Mesodermal cell (in vitro differentiated cells): ENCODE data around the gene RFK.

Experiments
- H3K27ac ChIP-seq: 2 replicates; pipeline ENCODE4 v1.7.0; 2013; ENCODE audit warnings: mild to moderate bottlenecking, low read depth, low read length, moderate library complexity; ENCODE audit not compliant: severe bottlenecking
- H3K36me3 ChIP-seq: 2 replicates; pipeline ENCODE4 v1.7.1; 2013; ENCODE audit warnings: mild to moderate bottlenecking, low read length, moderate library complexity; ENCODE audit not compliant: control insufficient read depth, insufficient read depth
- H3K4me1 ChIP-seq: one replicate; pipeline ENCODE4 v1.7.1; 2013; ENCODE audit warnings: mild to moderate bottlenecking, low read length; ENCODE audit not compliant: insufficient read depth, control insufficient read depth, poor library complexity, severe bottlenecking
- H3K4me3 ChIP-seq: 2 replicates; pipeline ENCODE4 v1.7.0; 2013; ENCODE audit warnings: low read length, control low read depth, mild to moderate bottlenecking; ENCODE audit not compliant: insufficient read depth, poor library complexity, severe bottlenecking; ENCODE audit errors: extremely low read depth
- H3K9me3 ChIP-seq: 2 replicates; pipeline ENCODE4 v1.7.1; 2013; ENCODE audit warnings: mild to moderate bottlenecking, low read length, moderate library complexity; ENCODE audit not compliant: control insufficient read depth
- WGBS, 2 experiments: methylation state at CpG; one replicate each; pipeline ENCODE4 v1.1.5; 2013; ENCODE audit warnings: missing lambda C conversion rate in 2 of 2; ENCODE audit not compliant: insufficient coverage in 2 of 2; 5-methylcytosine and 5-hydroxymethylcytosine counted together

RFK gene

GRCh38 chr9:76405340-76405739 lies 11.1 kb upstream of the RFK start:
- WGBS, 2 experiments: 86 to 100% methylated on average over 2 of the region's 3 CpGs
- no peaks in the 10 kb centered on the region for H3K36me3 ChIP-seq
- H3K4me3 ChIP-seq: no peak overlapping the region
- no peaks in the 10 kb centered on the region for H3K9me3 ChIP-seq
- H3K27ac ChIP-seq: no peak overlapping the region
- no peaks in the 10 kb centered on the region for H3K4me1 ChIP-seq

GRCh38 chr9:76404401-76404800 lies 10.2 kb upstream of the RFK start:
- no peaks in the 10 kb centered on the region for H3K9me3 ChIP-seq

GRCh38 chr9:76403352-76403751 lies 9.1 kb upstream of the RFK start:
- no peaks in the 10 kb centered on the region for H3K36me3 ChIP-seq
- no peak overlapping the region for H3K27ac ChIP-seq
- H3K4me3 ChIP-seq: no peak overlapping the region
- no peaks in the 10 kb centered on the region for H3K9me3 ChIP-seq
- no peaks in the 10 kb centered on the region for H3K4me1 ChIP-seq
- 76 to 82% methylated on average over 2 of the region's 2 CpGs for WGBS, 2 experiments

More at GRCh38 chr9:76404401-76404800, 10.2 kb upstream of the RFK start:
- H3K4me3 ChIP-seq: no peak overlapping the region
- H3K4me1 ChIP-seq: no peaks in the 10 kb centered on the region
- 90% methylated on average over 1 of the region's 1 CpG; no CpG with 5 or more reads in 1 of the 2 experiments for WGBS, 2 experiments
- H3K27ac ChIP-seq: no peak overlapping the region
- H3K36me3 ChIP-seq: no peaks in the 10 kb centered on the region

GRCh38 chr9:76401580-76402354 lies 7.5 kb upstream of the RFK start:
- H3K27ac ChIP-seq: no peak overlapping the region
- no peaks in the 10 kb centered on the region for H3K9me3 ChIP-seq
- no peak overlapping the region for H3K4me3 ChIP-seq
- H3K4me1 ChIP-seq: no peaks in the 10 kb centered on the region
- no peaks in the 10 kb centered on the region for H3K36me3 ChIP-seq
- 67 to 80% methylated on average over 1 to 2 of the region's 3 CpGs for WGBS, 2 experiments

GRCh38 chr9:76401176-76401575 lies 7.0 kb upstream of the RFK start:
- H3K4me1 ChIP-seq: no peaks in the 10 kb centered on the region
- WGBS, 2 experiments: 86% methylated on average over 1 of the region's 2 CpGs; no CpG with 5 or more reads in 1 of the 2 experiments
- H3K27ac ChIP-seq: no peak overlapping the region
- H3K4me3 ChIP-seq: no peak overlapping the region
- H3K9me3 ChIP-seq: no peaks in the 10 kb centered on the region
- no peaks in the 10 kb centered on the region for H3K36me3 ChIP-seq

- Histone ChIP-seq H3K4me1 (no peaks in the 10 kb centered on the region), H3K36me3 (no peaks in the 10 kb centered on the region), H3K4me3 (no peak overlapping the region), H3K9me3 (no peaks in the 10 kb centered on the region), H3K27ac (no peak overlapping the region)
- WGBS, 2 experiments: 89% methylated on average over 1 of the region's 1 CpG; no CpG with 5 or more reads in 1 of the 2 experiments
Measured at GRCh38 chr9:76400534-76401096, 6.4 kb upstream of the RFK start.

- Histone ChIP-seq H3K36me3 (no peaks in the 10 kb centered on the region), H3K4me3 (no peak overlapping the region), H3K9me3 (no peaks in the 10 kb centered on the region), H3K27ac (no peak overlapping the region), H3K4me1 (peaks cover 4% of the 10 kb centered on the region)
- WGBS, 2 experiments: no CpG with 5 or more reads among the region's 1 CpG
Measured at GRCh38 chr9:76399856-76400255, 5.6 kb upstream of the RFK start.

- Histone ChIP-seq H3K4me1 (peaks cover 4% of the 10 kb centered on the region), H3K9me3 (no peaks in the 10 kb centered on the region), H3K27ac (no peak overlapping the region), H3K36me3 (peaks cover 12% of the 10 kb centered on the region), H3K4me3 (no peak overlapping the region)
- WGBS, 2 experiments: 91 to 92% methylated on average over 12 to 13 of the region's 13 CpGs
Measured at GRCh38 chr9:76396597-76396996, 2.4 kb upstream of the RFK start.

GRCh38 chr9:76396144-76396543 lies 1.9 kb upstream of the RFK start:
- H3K9me3 ChIP-seq: no peaks in the 10 kb centered on the region
- no peak overlapping the region for H3K4me3 ChIP-seq
- peaks cover 16% of the 10 kb centered on the region for H3K36me3 ChIP-seq
- peaks cover 4% of the 10 kb centered on the region for H3K4me1 ChIP-seq
- WGBS, 2 experiments: 83 to 85% methylated on average over 1 to 5 of the region's 6 CpGs
- no peak overlapping the region for H3K27ac ChIP-seq

- H3K27ac ChIP-seq: peak overlapping the region; percentile 57
- peak overlapping the region; percentile 76 for H3K4me3 ChIP-seq
- H3K36me3 ChIP-seq: peaks cover 18% of the 10 kb centered on the region
- peaks cover 4% of the 10 kb centered on the region for H3K4me1 ChIP-seq
- 92 to 97% methylated on average over 7 of the region's 10 CpGs for WGBS, 2 experiments
- no peaks in the 10 kb centered on the region for H3K9me3 ChIP-seq
Measured at GRCh38 chr9:76395381-76395780, 1.2 kb upstream of the RFK start.

- peak overlapping the region; percentile 98 for H3K27ac ChIP-seq
- peaks cover 23% of the 10 kb centered on the region for H3K36me3 ChIP-seq
- WGBS, 2 experiments: 0 to 4% methylated on average over 3 to 10 of the region's 11 CpGs
- peak overlapping the region; percentile 76 for H3K4me3 ChIP-seq
- no peaks in the 10 kb centered on the region for H3K9me3 ChIP-seq
- H3K4me1 ChIP-seq: peaks cover 4% of the 10 kb centered on the region
Measured at GRCh38 chr9:76394960-76395252, 680 bp upstream of the RFK start.
